ENCODE data around the gene SAMD5.

The SAMD5 gene

DNA sequence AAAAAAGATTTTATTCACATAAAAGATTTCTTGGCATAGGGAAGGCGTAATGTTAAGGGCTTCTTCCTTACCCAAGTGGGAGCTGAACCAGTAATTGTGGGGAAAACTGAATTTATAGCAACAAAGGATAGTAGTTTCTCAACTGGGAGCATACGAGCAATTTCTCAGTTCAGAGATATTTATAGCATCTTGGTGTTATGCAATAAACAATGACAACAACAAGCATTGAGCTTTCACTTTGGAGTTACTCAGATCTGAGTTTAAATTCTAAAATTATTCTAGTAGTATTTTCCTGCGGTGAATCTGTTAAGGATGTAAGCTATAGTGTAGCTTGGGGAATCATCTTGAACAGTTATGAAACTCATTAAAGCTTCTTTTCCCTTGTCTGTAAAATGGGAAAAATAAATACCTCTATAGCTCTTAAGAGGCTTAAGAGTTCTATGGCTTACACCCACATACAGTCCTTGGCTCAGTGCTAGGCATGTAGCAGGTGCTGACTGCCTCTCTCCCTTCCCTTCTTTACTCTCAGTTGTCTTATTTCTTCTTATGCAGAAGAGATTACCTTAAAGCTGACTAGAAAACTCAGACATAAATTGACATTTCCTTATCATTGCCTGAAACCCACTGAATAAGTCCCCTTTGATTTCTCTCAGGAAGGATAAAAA lies 58.8 kb downstream of the SAMD5 start:
- DNase-seq (ENCODE audit: low read depth): no peak

DNA sequence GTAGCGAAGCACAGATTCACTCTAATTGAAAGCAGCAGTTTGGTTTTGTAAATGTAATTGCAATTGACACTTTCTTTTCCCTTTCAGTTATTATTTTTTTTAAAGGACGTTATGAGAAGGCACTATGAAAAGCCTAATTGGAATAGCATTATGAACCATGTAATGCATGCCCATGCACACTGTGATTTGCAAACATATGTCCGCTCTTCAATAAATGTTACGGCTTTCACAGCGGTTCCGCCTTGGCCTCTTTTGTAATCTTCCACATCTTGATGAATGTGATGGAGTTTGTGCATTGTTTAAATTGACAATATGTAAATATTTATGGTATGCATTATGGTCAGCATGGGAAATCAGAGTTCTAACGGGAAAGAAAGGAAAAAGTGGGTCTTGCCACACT lies 61.3 kb downstream of the SAMD5 start:
- no peak for DNase-seq (ENCODE audit: low read depth)

DNA sequence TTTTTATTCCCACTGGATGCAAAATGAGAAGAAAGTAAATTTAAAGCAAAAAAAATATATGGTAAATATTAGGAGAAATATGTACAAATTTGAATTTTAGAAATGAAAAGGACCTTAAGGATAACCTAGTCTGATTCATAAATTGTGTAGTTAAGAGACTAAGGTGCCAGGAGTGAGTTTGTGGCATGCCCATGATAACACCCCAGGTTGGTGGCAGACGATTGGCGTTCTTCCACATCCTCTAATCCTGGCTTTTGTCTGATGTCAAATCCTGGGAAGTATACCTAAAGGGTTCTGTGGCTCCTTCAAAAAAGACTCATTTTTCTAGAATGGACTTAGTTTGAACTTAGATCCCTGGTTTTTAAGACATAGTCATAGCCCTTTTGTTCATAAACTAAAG lies 62.2 kb downstream of the SAMD5 start:
- no peak for DNase-seq (ENCODE audit: low read depth)

GRCh38 chr6:147577488-147577887 lies 69.0 kb downstream of the SAMD5 start:
- no peak for DNase-seq (ENCODE audit: low read depth)

DNA sequence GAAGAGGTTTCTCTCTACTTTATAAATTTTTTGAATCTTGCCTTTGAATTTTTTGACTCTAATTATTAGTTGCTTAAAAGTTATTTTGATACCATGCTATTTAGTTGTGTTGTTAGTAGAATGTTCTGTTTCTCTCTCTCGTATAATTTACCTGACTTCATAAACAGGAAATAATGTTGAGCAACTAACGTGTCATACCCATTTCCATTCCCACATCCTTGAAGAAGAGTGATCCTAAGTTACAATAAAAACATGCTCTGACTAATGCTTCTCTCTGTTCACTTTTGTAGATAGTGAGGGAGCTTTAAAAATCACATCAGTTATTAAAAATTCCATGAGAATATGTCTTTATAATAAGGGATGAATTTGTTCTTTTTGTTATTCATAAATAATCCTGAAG lies 69.7 kb downstream of the SAMD5 start:
- no peak for DNase-seq (ENCODE audit: low read depth)

DNA sequence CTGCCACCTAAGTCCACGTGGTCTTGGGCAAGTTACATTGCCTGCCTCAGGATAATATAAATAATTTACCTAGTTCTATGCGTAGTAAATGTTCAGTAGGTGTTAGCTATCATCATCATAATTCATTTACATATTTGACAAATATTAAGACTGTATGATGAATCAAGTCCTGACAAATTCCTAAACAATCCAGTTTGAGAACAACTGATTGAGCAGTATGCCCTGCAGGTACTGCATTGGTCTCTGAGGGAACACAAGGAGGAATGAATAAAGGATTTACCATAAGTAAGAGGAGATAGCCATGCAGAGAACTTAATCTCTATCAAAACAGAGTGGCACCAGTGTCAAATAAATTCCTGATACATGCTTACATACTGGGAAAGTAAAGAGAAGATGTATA lies 70.4 kb downstream of the SAMD5 start:
- DNase-seq (ENCODE audit: low read depth): no peak

DNA sequence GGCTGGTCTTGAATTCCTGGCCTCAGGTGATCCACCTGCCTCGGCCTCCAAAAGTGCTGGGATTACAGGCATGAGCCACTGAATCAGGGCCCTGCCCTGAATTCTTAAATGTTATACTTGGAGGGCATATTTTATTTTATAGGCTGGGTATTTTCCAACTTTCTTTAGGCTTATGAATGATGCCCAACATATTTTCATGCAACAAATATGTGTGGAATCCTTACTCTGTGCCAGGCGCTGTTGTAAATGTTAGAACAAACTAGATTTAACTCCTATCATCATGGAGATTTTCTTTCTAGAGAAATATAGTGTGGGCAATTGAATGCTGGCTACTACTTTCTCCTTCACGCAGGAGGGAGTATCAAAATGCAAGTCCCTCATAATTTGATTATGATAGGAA lies 71.2 kb downstream of the SAMD5 start:
- no peak for DNase-seq (ENCODE audit: low read depth)

DNA sequence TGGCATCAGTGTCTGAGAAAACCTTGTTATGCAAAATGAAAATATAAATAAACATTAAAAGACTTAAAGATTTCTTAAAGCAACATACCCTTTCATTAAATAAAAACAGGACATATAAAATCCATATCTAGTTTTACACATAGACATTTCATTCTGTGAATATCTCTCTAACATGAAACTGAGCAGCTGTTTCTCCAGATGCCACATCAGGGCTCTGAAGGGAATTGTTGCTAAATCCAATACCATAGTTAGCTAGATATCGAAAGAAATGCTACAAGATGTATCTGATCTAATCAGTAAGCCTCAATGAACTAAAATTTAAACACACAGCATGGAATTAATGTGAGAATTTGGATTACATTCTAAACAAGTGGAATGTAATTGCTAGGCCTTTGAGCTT lies 74.5 kb downstream of the SAMD5 start:
- DNase-seq (ENCODE audit: low read depth): no peak

DNA sequence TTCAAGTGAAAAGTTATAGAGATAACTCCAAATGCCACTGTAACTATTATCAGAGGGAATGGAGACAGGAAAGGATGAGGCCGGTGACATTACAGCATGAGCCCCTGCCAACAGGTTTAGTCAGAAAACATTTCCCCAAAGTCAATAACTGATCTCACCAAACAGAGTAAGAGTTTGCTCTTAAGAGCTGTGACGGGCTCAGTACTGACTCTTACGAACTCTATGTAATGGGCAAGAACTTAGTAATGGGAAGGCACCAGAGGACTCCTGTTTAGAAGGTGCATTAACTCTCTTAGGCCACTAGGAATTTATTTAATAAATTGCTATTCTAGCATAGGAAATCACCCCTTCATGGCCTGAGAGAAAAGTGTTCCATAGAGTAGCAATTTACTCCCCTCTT lies 76.8 kb downstream of the SAMD5 start:
- DNase-seq (ENCODE audit: low read depth): no peak

GRCh38 chr6:147586044-147586443 lies 77.6 kb downstream of the SAMD5 start:
- no peak for DNase-seq (ENCODE audit: low read depth)

GRCh38 chr6:147587907-147588306 lies 79.4 kb downstream of the SAMD5 start:
- no peak for DNase-seq (ENCODE audit: low read depth)

DNA sequence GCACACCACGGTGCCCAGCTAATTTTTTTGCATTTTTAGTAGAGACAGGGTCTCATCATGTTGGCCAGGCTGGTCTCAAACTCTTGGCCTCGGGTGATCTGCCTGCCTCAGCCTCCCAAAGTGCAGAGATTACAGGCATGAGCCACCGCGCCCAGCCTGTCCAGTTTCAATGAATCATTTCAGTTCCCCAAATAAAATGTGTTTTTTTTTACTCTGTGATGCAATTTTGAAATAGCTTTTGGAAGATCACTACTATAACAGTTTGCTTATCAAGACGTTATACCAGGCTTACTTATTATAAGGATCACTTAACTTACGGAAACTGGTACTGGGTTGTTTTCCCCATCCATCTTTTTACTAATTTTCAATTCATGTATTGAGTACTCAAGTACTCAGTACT lies 80.0 kb downstream of the SAMD5 start:
- no peak for DNase-seq (ENCODE audit: low read depth)

GRCh38 chr6:147589739-147590250 lies 81.3 kb downstream of the SAMD5 start:
- no peak for DNase-seq (ENCODE audit: low read depth)

GRCh38 chr6:147595961-147596360 lies 87.5 kb downstream of the SAMD5 start:
- DNase-seq (ENCODE audit: low read depth): no peak

GRCh38 chr6:147603392-147604081 lies 95.0 kb downstream of the SAMD5 start:
- no peak for DNase-seq (ENCODE audit: low read depth)

DNA sequence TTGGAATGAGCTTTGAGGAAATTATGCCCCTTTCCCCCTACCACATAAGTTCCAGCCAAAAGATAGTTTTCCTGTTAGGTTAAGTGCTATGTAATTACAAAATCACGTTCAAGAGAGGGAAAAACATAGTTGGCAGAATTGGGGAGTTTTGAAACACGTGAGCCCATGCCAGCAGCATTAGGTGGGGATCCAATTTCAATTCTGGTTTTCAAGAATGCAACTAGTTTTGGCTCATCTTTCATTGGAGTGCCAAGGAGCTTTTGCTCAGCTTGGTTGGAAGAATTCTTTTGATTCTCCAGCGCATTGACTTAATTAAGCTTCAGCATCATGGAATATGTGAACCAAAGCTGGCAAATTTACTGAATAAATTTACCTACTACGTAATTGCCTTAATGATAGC lies 95.9 kb downstream of the SAMD5 start:
- no peak for DNase-seq (ENCODE audit: low read depth)

- DNase-seq (ENCODE audit: low read depth): no peak
Measured at GRCh38 chr6:147611992-147612391, 103.5 kb downstream of the SAMD5 start.

GRCh38 chr6:147614501-147614900 lies 106.0 kb downstream of the SAMD5 start:
- no peak for DNase-seq (ENCODE audit: low read depth)

GRCh38 chr6:147615659-147616456 lies 107.4 kb downstream of the SAMD5 start:
- DNase-seq (ENCODE audit: low read depth): no peak

GRCh38 chr6:147617366-147617765 lies 108.9 kb downstream of the SAMD5 start:
- no peak for DNase-seq (ENCODE audit: low read depth)

GRCh38 chr6:147618457-147618856 lies 110.0 kb downstream of the SAMD5 start:
- DNase-seq (ENCODE audit: low read depth): no peak

GRCh38 chr6:147618927-147619326 lies 110.4 kb downstream of the SAMD5 start:
- no peak for DNase-seq (ENCODE audit: low read depth)
